Measurements from ENCODE around the gene FAM107B. TPM values are rescaled to one million over a fixed set of nuclear protein-coding genes. Genes with fewer than 3 reads are reported as not detected.

The FAM107B gene
- total and polyA plus RNA-seq, 2 of the 8 experiments (the other 6 are each of a cell fraction or from before 2014, with no cell fraction given) = 7.5 to 28.1 TPM

GRCh38 chr10:14798636-14799035, 23.9 kb upstream of the FAM107B start:
- ChIA-PET POLR2A (ENCODE audit: partially characterized antibody) (no interaction called here), CTCF (ENCODE audit: partially characterized antibody) (no interaction called here)
- Histone ChIP-seq H3K79me1 (ENCODE audit: low read depth, low read length) (no peaks in the 10 kb centered on the region), H3K23me2 (ENCODE audit: low read depth, low read length) (no peaks in the 10 kb centered on the region), H2BK20ac (ENCODE audit: low read length) (no peak overlapping the region), H3K56ac (replicated peaks; ENCODE audit: insufficient read length, low read depth, low read length) (no peak overlapping the region), H3K4me3 (ENCODE audit: extremely low read depth in 1 of 4, insufficient read depth in 2 of 4, low read depth in 3 of 4, low read length in 4 of 4) (no peak overlapping the region), H2BK15ac (ENCODE audit: low read length) (no peak overlapping the region), H2AFZ (ENCODE audit: low read length) (no peak overlapping the region), H2AK5ac (ENCODE audit: low read depth, low read length) (no peak overlapping the region), H3K9ac (replicated peaks in 1 of 4; ENCODE audit: extremely low read depth in 1 of 4, low read depth in 3 of 4, low read length in 3 of 4) (no peak overlapping the region), H2BK5ac (ENCODE audit: low read depth, low read length) (no peak overlapping the region), H4K91ac (replicated peaks; ENCODE audit: insufficient read length, low read length) (no peak overlapping the region), H3K36me3 (ENCODE audit: control insufficient read depth in 2 of 4, insufficient read depth in 4 of 4, low read length in 3 of 4) (no peaks in the 10 kb centered on the region), H3K9me3 (ENCODE audit: insufficient read depth in 2 of 2, low read depth in 1 of 2, low read length in 1 of 2) (no peaks in the 10 kb centered on the region), H3K79me2 (ENCODE audit: control insufficient read depth in 1 of 2, insufficient read depth in 2 of 2, low read length in 2 of 2) (no peaks in the 10 kb centered on the region; a peak in 1 of 4 replicates), H3K23ac (ENCODE audit: insufficient read length) (no peak overlapping the region), H3K4me2 (ENCODE audit: insufficient read depth in 1 of 2, low read depth in 2 of 2, low read length in 2 of 2) (no peak overlapping the region), H3K27me3 (replicated peaks in 1 of 4; ENCODE audit: control insufficient read depth in 3 of 4, extremely low read depth in 1 of 4, insufficient read depth in 3 of 4, low read length in 3 of 4) (no peaks in the 10 kb centered on the region), H2BK12ac (ENCODE audit: low read depth, low read length) (no peak overlapping the region), H3K27ac (ENCODE audit: low read depth, low read length) (no peak overlapping the region), H3K4ac (replicated peaks; ENCODE audit: insufficient read length, low read depth, low read length) (no peak overlapping the region), H2BK120ac (replicated peaks; ENCODE audit: low read depth, low read length) (no peak overlapping the region), H3K4me1 (replicated peaks in 1 of 4; ENCODE audit: control insufficient read depth in 3 of 4, insufficient read depth in 4 of 4, low read length in 3 of 4) (no peaks in the 10 kb centered on the region), H4K5ac (ENCODE audit: insufficient read length, low read depth, low read length) (no peak overlapping the region), H3K14ac (ENCODE audit: insufficient read length) (no peak overlapping the region), H4K20me1 (replicated peaks in 1 of 2; ENCODE audit: control insufficient read depth in 1 of 2, insufficient read depth in 2 of 2, low read length in 2 of 2) (no peaks in the 10 kb centered on the region), H4K8ac (ENCODE audit: extremely low read depth, insufficient read depth, low read length) (no peak overlapping the region), H3K18ac (ENCODE audit: extremely low read depth, low read length) (no peak overlapping the region)
- 70% methylated on average over 5 of the region's 5 CpGs; no CpG with 5 or more reads in 1 of the 2 experiments for whole genome bisulfite sequencing, 2 experiments (ENCODE audit: extremely low coverage in 1 of 2, insufficient coverage in 1 of 2, insufficient read length in 1 of 2, insufficient replicate concordance in 2 of 2, low coverage in 1 of 2, low lambda C conversion rate in 2 of 2, missing lambda C conversion rate in 1 of 2)
- FAIRE-seq (no peak), DNase-seq (ENCODE audit: low read depth in 1 of 2, low spot score in 2 of 2) (no peak)
- TF ChIP-seq TBP (IDR thresholded peaks at IDR 0.05; ENCODE audit: low read depth, low read length) = no peak
- no peak for TF ChIP-seq MAX (IDR thresholded peaks at IDR 0.05)
- no peak for TF ChIP-seq POLR2A (IDR thresholded peaks at IDR 0.05; ENCODE audit: control extremely low read depth in 1 of 2, low read depth in 2 of 2, low read length in 2 of 2)
- TF ChIP-seq RXRA (IDR thresholded peaks at IDR 0.05; ENCODE audit: insufficient read depth, low read depth, low read length) = no peak

All from H1 (cell line).